NCI-H128 (cell line): ENCODE results near the gene CHST14.

Experiments
- DNase-seq: peaks from one replicate; lab custom pipeline; 2025; ENCODE audit not compliant: unreplicated experiment; lab: John Stamatoyannopoulos, UW

CHST14 gene

DNA sequence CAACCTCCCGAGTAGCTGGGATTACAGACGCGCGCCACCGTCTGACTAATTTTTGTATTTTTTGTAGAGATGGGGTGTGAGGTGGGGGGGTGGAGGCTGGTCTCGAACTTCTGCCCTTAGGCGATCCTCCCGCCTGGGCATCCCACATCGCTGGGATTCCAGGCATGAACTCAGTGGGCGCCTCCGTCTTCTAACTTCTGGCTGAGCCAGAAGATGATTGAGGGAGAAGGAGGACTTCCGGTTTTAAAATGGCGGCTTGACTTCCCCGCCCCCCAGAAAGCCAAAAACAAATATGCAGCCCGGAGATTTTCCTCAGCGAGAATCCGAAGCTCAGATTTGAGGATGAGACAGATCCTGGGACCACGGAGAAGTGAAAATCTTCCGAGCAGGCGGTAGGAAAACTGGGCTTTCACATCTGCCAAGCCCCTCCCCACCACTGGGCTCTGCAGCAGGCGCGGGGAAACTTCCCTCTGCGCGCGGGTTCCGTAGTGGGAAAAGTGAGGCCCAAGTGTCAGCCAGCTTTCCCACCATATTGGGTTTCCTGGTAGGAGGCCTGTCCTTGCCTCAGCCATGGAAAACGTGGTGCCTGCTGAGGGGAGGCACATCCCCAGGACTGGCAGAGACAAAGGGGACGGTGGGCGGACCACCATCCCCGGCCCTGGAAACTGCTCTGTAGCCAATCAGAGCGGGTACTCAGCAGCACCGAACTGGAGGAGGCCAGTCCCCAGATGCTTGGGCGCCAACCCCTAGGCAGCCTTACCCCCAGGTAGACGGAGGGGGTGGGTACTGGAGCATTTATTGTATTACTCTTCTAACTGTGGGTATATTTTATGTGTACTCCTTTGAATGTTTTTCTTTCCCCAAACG, 17.3 kb downstream of the CHST14 start:
- no peak for DNase-seq

DNA sequence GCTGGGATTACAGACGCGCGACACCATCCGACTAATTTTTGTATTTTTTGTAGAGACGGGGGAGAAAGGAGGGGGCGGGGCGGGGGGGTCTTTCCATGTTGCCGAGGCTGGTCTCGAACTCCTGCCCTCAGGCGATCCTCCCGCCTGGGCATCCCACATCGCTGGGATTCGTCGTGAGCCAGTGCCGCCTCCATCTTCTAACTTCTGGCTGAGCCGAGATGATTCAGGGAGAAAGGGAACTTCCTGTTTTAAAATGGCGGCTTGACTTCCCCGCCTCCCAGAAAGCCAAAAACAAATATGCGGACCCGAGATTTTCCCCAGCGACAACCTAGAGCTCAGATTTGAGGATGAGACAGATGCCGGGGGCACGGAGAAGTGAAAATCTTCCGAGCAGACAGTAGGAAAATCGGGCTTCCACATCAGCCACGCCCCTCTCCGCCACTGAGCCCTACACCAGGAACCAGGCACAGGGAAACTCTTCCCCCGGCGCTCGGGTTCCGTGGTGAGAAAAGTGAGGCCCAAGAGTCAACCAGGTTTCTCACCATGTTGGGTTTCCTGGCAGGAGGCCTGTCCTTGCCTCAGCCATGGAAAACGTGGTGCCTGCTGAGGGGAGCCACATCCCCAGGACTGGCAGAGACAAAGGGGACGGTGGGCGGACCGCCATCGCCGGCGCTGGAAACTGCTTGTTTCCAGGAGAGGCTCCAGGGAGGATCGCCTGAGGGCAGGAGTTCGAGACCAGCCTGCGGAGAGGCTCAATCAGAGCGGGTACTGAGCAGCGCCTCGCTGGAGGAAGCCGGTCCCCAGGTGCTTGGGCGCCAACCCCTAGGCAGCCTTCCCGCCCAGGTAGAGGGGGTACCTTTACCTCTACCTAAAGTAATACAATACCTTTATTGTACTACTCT, 18.7 kb downstream of the CHST14 start:
- DNase-seq, result no peak

DNA sequence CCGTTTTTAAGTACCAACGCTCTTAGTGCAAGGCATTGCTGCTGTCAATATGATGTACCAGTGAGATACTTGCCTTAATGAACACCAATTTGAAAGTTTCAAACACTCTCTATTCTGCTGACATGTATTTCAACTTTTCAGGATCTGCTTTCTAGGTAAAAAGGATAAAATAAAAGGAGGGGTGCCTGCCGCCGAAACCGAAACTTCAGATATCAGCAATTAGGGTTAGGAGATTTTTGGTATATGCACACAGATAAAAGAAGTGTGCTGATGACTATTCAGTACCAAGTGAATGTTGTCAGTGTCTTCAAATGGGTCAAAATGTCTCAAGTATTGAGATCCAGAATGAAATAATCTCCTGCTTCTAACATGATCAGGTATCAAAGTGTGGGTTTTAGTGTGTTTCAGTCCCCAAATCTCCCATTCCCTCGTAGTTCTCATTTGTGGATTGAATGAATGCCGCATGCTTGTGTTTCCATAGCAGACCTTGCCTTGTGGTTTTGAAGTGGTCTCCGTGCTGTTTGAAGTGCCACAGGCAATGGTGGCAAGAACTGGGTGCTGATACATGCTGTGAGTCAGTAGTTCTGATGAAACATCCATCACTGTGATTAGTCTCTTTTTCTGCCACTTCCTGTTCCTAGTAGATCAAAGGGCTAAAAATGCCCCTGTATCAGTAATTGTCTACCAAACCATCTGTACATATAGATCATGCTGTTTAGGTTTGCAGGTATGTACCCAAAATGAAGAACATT, 22.5 kb downstream of the CHST14 start:
- DNase-seq, result no peak

GRCh38 chr15:40495516-40495915, 24.7 kb downstream of the CHST14 start:
- DNase-seq, result no peak

DNA sequence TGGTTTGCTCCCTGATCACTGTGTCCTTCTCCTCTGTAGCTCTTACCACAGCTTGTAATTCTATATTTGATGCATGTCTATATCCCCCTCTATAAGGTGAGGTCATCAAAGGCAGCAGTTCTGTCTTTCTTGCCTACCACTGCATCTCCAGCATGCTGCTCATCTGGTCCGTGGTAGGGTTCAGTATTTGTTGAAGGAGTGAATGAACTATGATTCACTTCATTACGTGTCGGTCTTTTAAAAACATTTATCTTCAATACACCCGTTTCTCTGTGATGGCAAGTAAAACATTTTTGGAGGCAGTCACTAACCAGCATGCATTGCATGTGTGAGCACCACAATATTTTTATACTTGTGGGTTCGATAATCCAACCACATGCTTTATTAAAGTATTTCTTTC, 27.6 kb downstream of the CHST14 start:
- DNase-seq, result no peak

DNA sequence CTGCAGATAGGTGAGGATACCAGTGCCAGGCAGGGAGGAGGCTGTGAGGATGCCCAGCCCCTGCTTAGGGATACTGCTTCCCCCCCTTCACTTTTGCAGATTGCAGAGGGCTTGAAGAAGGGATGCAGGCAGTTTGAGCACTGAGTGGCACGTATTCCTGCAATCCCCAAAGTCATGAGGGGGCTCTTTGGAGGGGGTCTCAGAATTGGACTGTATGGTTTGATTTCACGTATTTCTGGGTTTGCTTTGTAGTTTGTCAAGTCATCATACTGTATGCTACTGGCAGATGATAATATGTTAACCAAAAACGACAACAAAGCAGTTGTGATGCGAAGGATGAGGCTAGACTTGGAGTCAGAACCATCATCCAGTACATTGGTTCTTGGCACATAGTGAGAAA, 28.1 kb downstream of the CHST14 start:
- no peak for DNase-seq

DNA sequence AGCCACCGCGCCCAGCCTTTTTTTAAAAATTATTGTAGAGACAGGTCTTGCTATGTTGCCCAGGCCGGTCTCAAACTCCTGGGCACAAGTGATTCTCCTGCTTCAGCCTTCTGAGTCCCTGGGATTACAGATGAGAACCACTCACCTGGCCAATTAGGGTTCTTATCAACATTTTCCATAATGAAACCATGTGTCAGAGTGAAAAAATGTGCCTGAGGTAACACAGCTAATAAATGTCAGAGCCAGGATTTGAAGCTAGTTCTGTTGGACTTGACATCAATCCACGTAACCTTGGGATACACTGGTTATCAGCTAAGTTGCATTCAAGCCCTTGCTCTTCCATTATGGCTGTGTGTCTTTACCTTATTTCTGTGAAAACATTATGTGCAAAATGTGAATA, 29.1 kb downstream of the CHST14 start:
- no peak for DNase-seq

- DNase-seq, result no peak
Observed at GRCh38 chr15:40500568-40501330, 30.0 kb downstream of the CHST14 start.

DNA sequence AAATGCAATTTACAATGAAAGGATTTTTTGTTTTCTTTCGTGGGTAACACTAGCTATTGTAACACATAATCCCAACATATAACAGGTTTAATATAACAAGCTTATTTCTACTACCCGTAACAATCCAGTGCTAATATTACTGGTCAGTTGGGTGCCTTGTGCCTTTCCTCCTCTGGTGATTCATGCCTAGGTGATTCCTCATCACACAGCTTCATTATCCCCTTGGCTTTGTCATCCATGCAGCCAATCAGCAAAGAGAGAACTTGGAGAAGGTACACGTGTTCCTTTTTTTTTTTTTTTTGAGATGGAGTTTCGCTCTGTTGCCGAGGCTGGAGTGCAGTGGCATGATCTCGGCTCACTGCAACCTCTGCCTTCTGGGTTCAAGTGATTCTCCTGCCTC, 30.7 kb downstream of the CHST14 start:
- DNase-seq, result no peak

DNA sequence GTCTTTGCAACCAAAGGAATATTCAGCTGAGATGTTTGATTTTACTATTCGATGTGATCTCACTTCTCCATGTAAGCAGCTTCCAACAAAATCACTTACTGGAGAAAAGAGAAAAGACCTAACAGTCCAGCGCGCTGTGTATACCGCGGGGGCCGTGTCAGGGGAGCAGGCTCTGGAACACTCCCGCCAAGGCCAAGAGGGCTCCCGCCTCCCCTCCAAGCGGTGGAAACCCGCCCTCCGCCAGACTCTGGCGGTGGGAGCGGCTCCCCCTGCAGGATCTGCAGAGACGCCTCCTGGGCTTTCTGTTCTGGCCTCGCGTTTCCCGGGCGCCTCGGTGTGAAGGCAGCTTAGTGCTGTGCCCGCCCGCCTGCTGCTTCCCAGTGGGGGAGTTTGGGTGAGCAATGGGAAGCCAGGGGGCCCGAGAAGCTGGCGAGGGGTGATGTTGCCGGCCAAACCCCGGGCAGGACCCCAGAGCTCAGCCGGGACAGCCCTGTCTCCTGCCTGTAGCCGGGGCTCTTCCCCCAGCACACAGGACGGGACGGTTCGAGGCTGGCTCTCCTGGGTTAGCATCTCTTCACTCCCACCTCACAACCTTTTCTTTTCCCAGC, 36.3 kb downstream of the CHST14 start:
- peak; percentile 15 for DNase-seq

- DNase-seq, result no peak
Observed at GRCh38 chr15:40508216-40508615, 37.4 kb downstream of the CHST14 start.

GRCh38 chr15:40510201-40510600, 39.4 kb downstream of the CHST14 start:
- no peak for DNase-seq

- DNase-seq, result no peak
Observed at GRCh38 chr15:40511093-40511471, 40.3 kb downstream of the CHST14 start.

GRCh38 chr15:40511472-40512133, 40.8 kb downstream of the CHST14 start:
- no peak for DNase-seq

- no peak for DNase-seq
Observed at GRCh38 chr15:40512440-40512839, 41.7 kb downstream of the CHST14 start.

GRCh38 chr15:40513609-40514008, 42.8 kb downstream of the CHST14 start:
- no peak for DNase-seq

DNA sequence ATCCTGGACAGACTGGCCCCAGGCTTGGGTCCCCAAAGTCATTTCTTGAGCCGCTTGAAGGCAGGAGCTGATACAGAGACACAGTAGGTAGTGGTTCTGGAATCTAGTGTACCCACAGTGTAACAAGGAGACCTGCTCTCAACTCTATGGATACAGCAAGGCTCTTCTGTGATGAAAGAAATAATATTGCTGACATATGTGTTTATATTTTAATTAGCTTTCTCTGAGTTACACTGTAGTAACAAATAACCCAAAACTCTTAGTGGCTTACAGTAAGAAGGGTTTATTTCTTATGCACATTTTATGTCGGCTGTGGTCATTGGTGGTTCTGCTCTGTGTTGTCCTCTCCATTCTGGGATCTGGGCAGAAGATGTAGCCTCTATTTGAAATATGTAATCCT, 45.5 kb downstream of the CHST14 start:
- DNase-seq, result no peak
